Measurements from ENCODE around the gene PIM3.

PIM3 gene

DNA sequence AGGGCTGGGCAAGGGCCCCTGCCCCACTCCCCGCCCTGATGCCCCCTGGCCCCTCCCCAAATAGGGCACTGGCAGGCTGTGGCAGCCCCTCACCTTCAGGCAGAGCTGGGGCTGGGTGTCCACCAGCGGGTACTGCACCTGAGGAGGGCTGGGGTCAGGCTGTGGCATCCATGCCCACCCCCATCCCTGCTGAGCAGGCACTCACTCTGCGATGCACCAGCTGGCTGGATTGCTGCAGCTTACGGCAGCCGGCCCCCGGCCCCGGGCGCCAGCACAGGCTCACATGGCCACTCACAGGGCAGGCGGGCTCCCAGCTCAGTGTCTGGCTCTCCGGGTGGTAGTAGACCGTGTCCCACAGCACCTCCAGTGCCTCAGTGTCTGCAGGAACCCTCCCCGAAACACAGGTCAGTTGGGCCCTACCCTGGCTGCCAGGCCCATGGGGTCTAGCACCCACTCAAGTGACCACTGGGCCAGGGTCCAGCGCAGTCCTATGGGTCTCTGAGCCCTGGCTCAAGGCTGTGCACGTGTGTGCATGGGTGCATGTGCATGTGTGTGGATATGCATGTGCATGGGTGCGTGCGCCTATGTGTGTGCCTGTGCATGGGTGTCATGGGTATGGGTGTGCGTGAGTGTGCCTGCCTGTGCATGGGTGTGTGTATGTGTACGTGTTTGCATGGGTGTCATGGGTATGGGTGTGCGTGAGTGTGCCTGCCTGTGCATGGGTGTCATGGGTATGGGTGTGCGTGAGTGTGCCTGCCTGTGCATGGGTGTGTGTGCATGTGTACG lies 37.6 kb downstream of the PIM3 start:
- no peaks in the 10 kb centered on the region for H3K36me3 ChIP-seq (ENCODE audit: control insufficient read depth in 1 of 2, insufficient read depth in 2 of 2, low read length in 2 of 2)
- H3K27ac ChIP-seq (ENCODE audit: low read depth, low read length) = no peak overlapping the region
- H3K9ac ChIP-seq (ENCODE audit: low read depth in 1 of 2, low read length in 2 of 2) = no peak overlapping the region
- H3K4me1 ChIP-seq (ENCODE audit: control insufficient read depth in 1 of 2, insufficient read depth in 2 of 2, low read length in 2 of 2) = peaks cover 38 to 44% of the 10 kb centered on the region in 2 donors
- peaks cover 0 to 4% of the 10 kb centered on the region in 2 donors for H3K27me3 ChIP-seq (ENCODE audit: control insufficient read depth in 1 of 2, insufficient read depth in 2 of 2, low read length in 2 of 2)
- H3K4me3 ChIP-seq (ENCODE audit: low read depth in 1 of 2, low read length in 2 of 2) = no peak overlapping the region
- H3K9me3 ChIP-seq (ENCODE audit: control insufficient read depth in 1 of 2, low read length in 2 of 2) = no peaks in the 10 kb centered on the region

DNA sequence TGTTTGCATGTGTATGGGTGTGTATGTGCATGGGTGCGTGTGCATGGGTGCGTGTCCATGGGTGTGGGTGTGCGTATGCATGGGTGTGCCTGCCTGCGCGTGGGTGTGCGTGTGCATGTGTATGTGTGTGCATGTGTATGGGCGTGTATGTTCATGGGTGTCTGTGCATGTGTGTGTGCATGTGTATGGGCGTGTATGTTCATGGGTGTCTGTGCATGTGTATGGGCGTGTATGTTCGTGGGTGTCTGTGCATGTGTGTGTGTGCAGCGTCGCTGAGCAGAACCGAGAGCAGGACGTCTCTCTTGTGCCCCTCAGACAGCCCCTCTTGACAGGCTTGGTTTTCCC lies 38.1 kb downstream of the PIM3 start:
- no peak overlapping the region for H3K9ac ChIP-seq (ENCODE audit: low read depth in 1 of 2, low read length in 2 of 2)
- H3K27me3 ChIP-seq (ENCODE audit: control insufficient read depth in 1 of 2, insufficient read depth in 2 of 2, low read length in 2 of 2) = peaks cover 0 to 4% of the 10 kb centered on the region in 2 donors
- H3K4me3 ChIP-seq (ENCODE audit: low read depth in 1 of 2, low read length in 2 of 2) = peak overlapping the region in 1 of 2 donors; percentile 16
- no peak overlapping the region for H3K27ac ChIP-seq (ENCODE audit: low read depth, low read length)
- no peaks in the 10 kb centered on the region for H3K9me3 ChIP-seq (ENCODE audit: control insufficient read depth in 1 of 2, low read length in 2 of 2)
- H3K36me3 ChIP-seq (ENCODE audit: control insufficient read depth in 1 of 2, insufficient read depth in 2 of 2, low read length in 2 of 2) = no peaks in the 10 kb centered on the region
- peaks cover 38 to 44% of the 10 kb centered on the region in 2 donors for H3K4me1 ChIP-seq (ENCODE audit: control insufficient read depth in 1 of 2, insufficient read depth in 2 of 2, low read length in 2 of 2)

DNA sequence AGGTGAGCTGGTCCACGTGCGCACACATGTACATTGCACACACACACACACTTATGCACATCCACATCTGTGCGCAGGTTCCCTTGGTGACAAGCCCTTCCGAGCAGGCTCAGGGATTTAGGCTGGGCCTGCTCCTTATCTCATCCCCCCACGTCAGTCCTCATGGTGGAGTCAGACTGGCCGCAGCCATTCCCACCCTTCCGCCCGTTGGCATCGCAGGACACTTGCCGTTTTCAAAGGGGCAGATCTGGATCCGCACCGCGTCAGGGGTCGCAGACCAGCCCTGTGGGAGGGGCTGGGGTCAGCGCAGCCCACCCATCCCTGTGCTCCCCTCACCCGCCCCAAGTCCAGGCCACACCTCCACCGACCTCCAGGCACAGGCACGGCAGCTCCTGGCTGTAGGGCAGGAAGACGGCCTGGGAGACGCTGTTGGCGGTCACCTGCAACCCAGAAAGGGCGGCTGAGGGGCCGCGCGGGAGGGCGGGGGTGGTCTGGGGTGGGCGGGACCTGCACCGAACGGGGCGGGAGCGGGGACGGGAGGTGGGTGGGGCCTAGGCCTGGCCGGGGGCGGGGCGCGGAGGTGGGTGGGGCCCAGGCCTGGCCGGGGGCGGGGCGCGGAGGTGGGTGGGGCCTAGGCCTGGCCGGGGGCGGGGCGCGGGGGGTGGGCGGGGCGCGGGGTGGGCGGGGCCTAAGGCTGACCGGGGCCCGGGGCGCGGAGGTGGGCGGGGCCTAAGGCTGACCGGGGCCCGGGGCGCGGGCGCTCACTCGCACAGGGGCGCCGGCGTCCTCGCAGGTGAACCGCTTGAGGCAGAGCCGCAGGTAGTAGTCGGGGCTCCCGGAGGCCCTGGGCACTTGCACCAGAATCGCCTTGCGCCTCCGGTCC lies 38.7 kb downstream of the PIM3 start:
- Histone ChIP-seq H3K36me3 (ENCODE audit: control insufficient read depth in 1 of 2, insufficient read depth in 2 of 2, low read length in 2 of 2) (no peaks in the 10 kb centered on the region), H3K27me3 (ENCODE audit: control insufficient read depth in 1 of 2, insufficient read depth in 2 of 2, low read length in 2 of 2) (peaks cover 0 to 4% of the 10 kb centered on the region in 2 donors), H3K27ac (ENCODE audit: low read depth, low read length) (no peak overlapping the region), H3K4me1 (ENCODE audit: control insufficient read depth in 1 of 2, insufficient read depth in 2 of 2, low read length in 2 of 2) (peaks cover 38 to 44% of the 10 kb centered on the region in 2 donors), H3K9me3 (ENCODE audit: control insufficient read depth in 1 of 2, low read length in 2 of 2) (no peaks in the 10 kb centered on the region), H3K9ac (ENCODE audit: low read depth in 1 of 2, low read length in 2 of 2) (peak overlapping the region in 1 of 2 donors; percentile 60), H3K4me3 (ENCODE audit: low read depth in 1 of 2, low read length in 2 of 2) (peak overlapping the region; percentile 40 to 46)

DNA sequence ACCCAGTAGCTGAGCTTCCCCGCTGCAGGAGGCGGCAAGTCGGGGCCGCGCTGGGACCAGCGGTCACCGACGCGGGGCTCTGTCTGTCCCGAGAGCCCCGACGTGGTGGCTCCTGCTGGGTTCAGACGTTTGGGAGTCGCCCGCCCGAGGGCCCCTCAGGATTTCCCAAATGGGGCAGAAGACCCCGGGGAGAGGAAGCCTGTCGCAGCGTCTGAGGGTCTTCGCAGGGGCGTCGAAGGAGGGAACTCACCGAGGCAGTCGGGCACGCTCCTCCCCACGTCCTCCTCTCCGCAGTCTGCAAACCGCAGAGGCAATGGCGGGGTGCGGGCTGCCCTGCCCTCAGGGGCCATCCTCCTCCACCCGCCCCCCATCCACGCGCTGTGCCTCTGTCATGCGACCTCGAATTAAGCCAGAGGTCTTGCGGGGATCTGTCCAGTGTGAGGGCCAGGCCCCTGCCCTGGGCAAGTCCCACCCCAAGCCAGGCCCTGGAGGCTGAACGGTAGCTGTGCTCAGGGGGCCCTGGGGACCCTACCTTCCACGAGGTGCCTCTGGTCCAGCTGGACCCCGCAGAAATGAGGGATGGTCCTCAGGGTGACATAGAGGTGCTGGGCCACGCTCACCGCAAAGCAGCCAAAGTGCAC lies 39.5 kb downstream of the PIM3 start:
- H3K4me1 ChIP-seq (ENCODE audit: control insufficient read depth in 1 of 2, insufficient read depth in 2 of 2, low read length in 2 of 2) = peaks cover 34 to 38% of the 10 kb centered on the region in 2 donors
- no peak overlapping the region for H3K27ac ChIP-seq (ENCODE audit: low read depth, low read length)
- peaks cover 0 to 4% of the 10 kb centered on the region in 2 donors for H3K27me3 ChIP-seq (ENCODE audit: control insufficient read depth in 1 of 2, insufficient read depth in 2 of 2, low read length in 2 of 2)
- peak overlapping the region; percentile 40 for H3K4me3 ChIP-seq (ENCODE audit: low read depth in 1 of 2, low read length in 2 of 2)
- H3K9ac ChIP-seq (ENCODE audit: low read depth in 1 of 2, low read length in 2 of 2) = peak overlapping the region in 1 of 2 donors; percentile 60
- H3K9me3 ChIP-seq (ENCODE audit: control insufficient read depth in 1 of 2, low read length in 2 of 2) = no peaks in the 10 kb centered on the region
- no peaks in the 10 kb centered on the region for H3K36me3 ChIP-seq (ENCODE audit: control insufficient read depth in 1 of 2, insufficient read depth in 2 of 2, low read length in 2 of 2)

DNA sequence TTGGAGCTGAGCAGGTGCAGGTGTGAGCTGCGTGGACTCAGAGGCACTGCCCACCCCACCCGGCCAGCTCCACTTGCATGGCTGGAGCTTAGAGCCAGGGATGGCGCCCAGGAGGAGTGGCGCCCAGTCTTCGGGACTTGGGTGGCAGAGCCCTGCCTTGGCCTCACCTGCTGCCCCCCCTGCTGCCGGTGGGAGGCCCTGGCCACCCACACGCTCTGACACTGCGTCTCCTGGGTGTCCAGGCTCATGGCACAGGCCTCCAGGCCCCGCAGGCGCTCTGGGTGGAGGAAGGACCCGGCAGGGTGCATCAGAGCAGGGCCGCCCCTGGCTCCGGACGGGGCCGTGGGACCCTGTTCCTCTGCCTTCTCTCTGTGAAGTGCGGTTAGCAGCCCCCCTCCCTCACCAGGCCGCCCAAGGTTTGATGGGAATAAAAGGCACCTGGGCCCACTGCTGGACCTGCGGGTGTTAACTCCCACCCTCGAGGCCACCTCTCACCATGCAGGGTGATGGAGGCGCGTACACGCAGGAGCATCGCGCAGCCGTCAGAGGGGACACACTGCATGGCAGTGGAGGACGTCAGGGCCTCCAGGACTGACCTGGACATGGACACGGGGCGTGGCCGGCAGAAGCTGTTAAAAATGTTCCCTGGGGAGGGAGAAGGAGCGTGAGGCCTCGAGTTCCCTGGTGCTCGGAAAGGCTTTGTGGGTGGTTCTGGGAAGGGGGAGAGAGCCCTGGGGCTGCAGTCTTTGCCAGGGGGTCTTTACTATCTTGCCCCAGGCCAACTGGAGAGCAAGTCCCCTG lies 40.2 kb downstream of the PIM3 start:
- Histone ChIP-seq H3K4me3 (ENCODE audit: low read depth in 1 of 2, low read length in 2 of 2) (no peak overlapping the region), H3K27ac (ENCODE audit: low read depth, low read length) (no peak overlapping the region), H3K27me3 (ENCODE audit: control insufficient read depth in 1 of 2, insufficient read depth in 2 of 2, low read length in 2 of 2) (peaks cover 0 to 4% of the 10 kb centered on the region in 2 donors), H3K4me1 (ENCODE audit: control insufficient read depth in 1 of 2, insufficient read depth in 2 of 2, low read length in 2 of 2) (peaks cover 28 to 31% of the 10 kb centered on the region in 2 donors), H3K9ac (ENCODE audit: low read depth in 1 of 2, low read length in 2 of 2) (no peak overlapping the region), H3K36me3 (ENCODE audit: control insufficient read depth in 1 of 2, insufficient read depth in 2 of 2, low read length in 2 of 2) (no peaks in the 10 kb centered on the region), H3K9me3 (ENCODE audit: control insufficient read depth in 1 of 2, low read length in 2 of 2) (no peaks in the 10 kb centered on the region)

DNA sequence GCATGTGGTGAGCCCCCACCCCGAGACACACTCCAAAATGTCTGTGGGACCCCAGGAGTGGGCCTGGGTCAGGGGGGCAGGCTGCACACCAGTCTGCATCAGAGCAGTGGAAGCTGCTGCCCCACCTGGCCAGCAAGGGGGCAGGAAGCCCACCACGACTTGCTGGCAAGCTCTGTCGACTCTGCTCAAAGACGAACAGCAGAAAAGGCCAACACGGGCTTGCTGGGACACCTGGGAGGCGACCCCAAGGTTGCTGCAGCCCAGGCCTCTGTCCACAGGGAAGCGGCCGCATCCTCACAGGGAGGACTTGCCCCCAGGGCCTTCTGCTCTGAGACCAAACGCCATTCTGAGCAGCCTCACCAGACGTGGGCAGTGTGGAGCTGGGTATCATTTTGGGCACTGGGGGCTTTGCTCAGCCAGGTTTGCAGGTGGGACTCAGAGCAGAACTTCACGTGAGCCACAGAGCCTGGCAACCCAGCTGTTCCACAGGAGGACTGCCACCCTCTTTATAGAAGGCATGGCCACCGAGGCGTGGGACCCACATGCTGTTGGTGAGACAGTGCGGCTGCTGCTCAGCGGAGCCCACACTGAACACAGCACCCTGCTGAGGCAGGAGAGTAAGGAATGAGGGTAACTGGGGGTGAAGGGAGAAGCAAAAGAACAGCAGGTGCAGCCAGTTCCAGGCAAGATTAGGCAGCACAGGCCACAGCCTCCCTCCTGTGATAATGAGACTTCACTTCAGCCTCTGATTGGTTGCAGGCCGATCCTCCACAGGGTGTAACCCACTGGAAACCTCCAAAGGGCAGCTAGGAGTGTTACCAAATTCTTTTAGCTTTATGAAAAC lies 41.0 kb downstream of the PIM3 start:
- Histone ChIP-seq H3K4me1 (ENCODE audit: control insufficient read depth in 1 of 2, insufficient read depth in 2 of 2, low read length in 2 of 2) (peaks cover 25 to 28% of the 10 kb centered on the region in 2 donors), H3K36me3 (ENCODE audit: control insufficient read depth in 1 of 2, insufficient read depth in 2 of 2, low read length in 2 of 2) (no peaks in the 10 kb centered on the region), H3K27me3 (ENCODE audit: control insufficient read depth in 1 of 2, insufficient read depth in 2 of 2, low read length in 2 of 2) (peaks cover 0 to 4% of the 10 kb centered on the region in 2 donors), H3K9me3 (ENCODE audit: control insufficient read depth in 1 of 2, low read length in 2 of 2) (no peaks in the 10 kb centered on the region), H3K4me3 (ENCODE audit: low read depth in 1 of 2, low read length in 2 of 2) (no peak overlapping the region), H3K9ac (ENCODE audit: low read depth in 1 of 2, low read length in 2 of 2) (peak overlapping the region in 1 of 2 donors; percentile 32), H3K27ac (ENCODE audit: low read depth, low read length) (no peak overlapping the region)

DNA sequence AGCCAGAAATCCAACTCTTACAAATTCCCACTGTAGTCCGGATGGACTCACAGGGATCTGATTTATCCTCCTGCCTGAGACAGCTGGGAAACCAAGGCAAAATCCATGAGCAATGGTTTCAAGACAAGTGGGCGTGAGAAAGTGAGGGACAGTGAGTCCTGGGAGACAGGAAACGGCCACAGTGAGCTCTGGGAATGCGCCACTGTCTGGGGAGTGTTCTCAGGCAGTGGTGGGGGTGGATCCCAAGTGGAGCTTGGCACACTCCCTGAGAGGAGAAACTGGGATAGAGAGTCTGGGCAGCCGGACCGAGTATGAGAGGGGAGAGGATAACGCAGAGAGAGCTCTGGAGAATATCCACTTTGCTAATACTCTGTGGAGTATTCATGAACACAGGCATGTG lies 42.2 kb downstream of the PIM3 start:
- Histone ChIP-seq H3K4me1 (ENCODE audit: control insufficient read depth in 1 of 2, insufficient read depth in 2 of 2, low read length in 2 of 2) (peaks cover 15 to 23% of the 10 kb centered on the region in 2 donors), H3K4me3 (ENCODE audit: low read depth in 1 of 2, low read length in 2 of 2) (no peak overlapping the region), H3K9me3 (ENCODE audit: control insufficient read depth in 1 of 2, low read length in 2 of 2) (no peaks in the 10 kb centered on the region), H3K27ac (ENCODE audit: low read depth, low read length) (no peak overlapping the region), H3K36me3 (ENCODE audit: control insufficient read depth in 1 of 2, insufficient read depth in 2 of 2, low read length in 2 of 2) (no peaks in the 10 kb centered on the region), H3K27me3 (ENCODE audit: control insufficient read depth in 1 of 2, insufficient read depth in 2 of 2, low read length in 2 of 2) (peaks cover 0 to 4% of the 10 kb centered on the region in 2 donors), H3K9ac (ENCODE audit: low read depth in 1 of 2, low read length in 2 of 2) (no peak overlapping the region)

DNA sequence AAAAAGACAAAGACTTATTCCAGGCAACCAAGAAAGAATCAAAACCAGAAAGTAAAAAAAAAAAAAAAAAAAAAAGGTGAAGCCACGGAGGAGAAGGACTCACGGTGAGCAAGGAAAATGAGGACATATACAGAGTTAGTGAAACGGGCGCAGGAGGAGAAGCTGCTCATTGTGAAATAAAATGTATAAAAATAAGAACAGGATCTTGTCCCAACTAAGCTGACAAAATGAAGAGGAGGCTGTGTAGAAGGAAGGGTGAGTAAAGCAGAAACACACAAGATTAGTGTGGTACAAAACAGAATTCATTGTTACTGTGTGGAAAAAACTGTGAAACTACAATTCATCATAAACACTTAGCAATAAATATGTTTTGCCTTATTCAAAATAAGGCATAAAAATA lies 44.3 kb downstream of the PIM3 start:
- no peaks in the 10 kb centered on the region for H3K36me3 ChIP-seq (ENCODE audit: control insufficient read depth in 1 of 2, insufficient read depth in 2 of 2, low read length in 2 of 2)
- no peak overlapping the region for H3K4me3 ChIP-seq (ENCODE audit: low read depth in 1 of 2, low read length in 2 of 2)
- H3K27me3 ChIP-seq (ENCODE audit: control insufficient read depth in 1 of 2, insufficient read depth in 2 of 2, low read length in 2 of 2) = no peaks in the 10 kb centered on the region
- peaks cover 14 to 27% of the 10 kb centered on the region in 2 donors for H3K4me1 ChIP-seq (ENCODE audit: control insufficient read depth in 1 of 2, insufficient read depth in 2 of 2, low read length in 2 of 2)
- no peak overlapping the region for H3K9ac ChIP-seq (ENCODE audit: low read depth in 1 of 2, low read length in 2 of 2)
- H3K9me3 ChIP-seq (ENCODE audit: control insufficient read depth in 1 of 2, low read length in 2 of 2) = no peaks in the 10 kb centered on the region
- no peak overlapping the region for H3K27ac ChIP-seq (ENCODE audit: low read depth, low read length)

DNA sequence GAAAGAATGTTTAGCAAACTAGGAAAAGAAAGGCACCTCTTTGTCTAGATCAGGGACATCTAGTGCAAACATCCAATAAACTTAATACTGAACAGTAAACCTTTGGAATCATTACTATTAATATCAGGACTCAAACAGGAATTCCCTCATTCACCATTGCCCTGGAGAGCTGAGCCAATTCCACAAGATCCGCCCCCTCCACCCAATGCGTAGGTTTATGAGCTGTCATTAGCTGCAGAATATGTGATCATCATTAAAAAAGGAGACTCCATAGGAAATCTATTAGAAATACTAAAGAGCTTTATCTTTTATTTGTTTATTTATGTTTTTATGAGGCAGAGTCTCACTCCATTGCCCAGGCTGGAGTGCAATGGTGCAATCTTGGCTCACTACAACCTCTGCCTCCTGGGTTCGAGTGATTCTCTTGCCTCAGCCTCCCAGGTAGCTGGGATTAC lies 46.5 kb downstream of the PIM3 start:
- Histone ChIP-seq H3K4me1 (ENCODE audit: control insufficient read depth in 1 of 2, insufficient read depth in 2 of 2, low read length in 2 of 2) (peaks cover 12 to 17% of the 10 kb centered on the region in 2 donors), H3K27ac (ENCODE audit: low read depth, low read length) (no peak overlapping the region), H3K9ac (ENCODE audit: low read depth in 1 of 2, low read length in 2 of 2) (no peak overlapping the region)

More for the DNA sequence above, 46.5 kb downstream of the PIM3 start:
- Histone ChIP-seq H3K9me3 (ENCODE audit: control insufficient read depth in 1 of 2, low read length in 2 of 2) (no peaks in the 10 kb centered on the region), H3K36me3 (ENCODE audit: control insufficient read depth in 1 of 2, insufficient read depth in 2 of 2, low read length in 2 of 2) (no peaks in the 10 kb centered on the region), H3K4me3 (ENCODE audit: low read depth in 1 of 2, low read length in 2 of 2) (no peak overlapping the region), H3K27me3 (ENCODE audit: control insufficient read depth in 1 of 2, insufficient read depth in 2 of 2, low read length in 2 of 2) (peaks cover 11 to 12% of the 10 kb centered on the region in 2 donors)
